NCI-H460 (cell line): Measurements from ENCODE around the gene TAF11L4. TPM values are rescaled to one million over a fixed set of nuclear protein-coding genes. Genes with fewer than 3 reads are reported as not detected.
"Not testable (repeated sequence)": the region's sequence is repeated elsewhere in the genome, so short reads cannot be mapped to it uniquely, and the experiment has no call there.

Experiments used
- DNase-seq: peaks from one replicate; pipeline ENCODE4 v3.0.0-alpha.2; 2016; ENCODE audit warnings: low read depth; ENCODE audit errors: extremely low read depth
- polyA plus RNA-seq: library from polyadenylated mRNA; depleted of rRNA; stranded (reverse); fragments of >200 nt; gene quantifications from 2 replicates; pipeline ENCODE4 v1.2.3, GENCODE V29; 2014; cell fraction: nucleus; rRNA removed
- total RNA-seq: library from RNA; depleted of rRNA; stranded (reverse); fragments of >200 nt; shearing (Covaris generic); gene quantifications from 2 replicates; pipeline ENCODE4 v1.2.3, GENCODE V29; 2014; rRNA removed

TAF11L4 gene
- not detected in 2 replicates for total RNA-seq
- polyA plus RNA-seq: not detected in 2 replicates

GRCh38 chr5:17521501-17521900, at the start of gene TAF11L4:
TSS of gene TAF11L4 (plus strand) at chr5:17521801.
- DNase-seq: not testable (repeated sequence)

GRCh38 chr5:17475064-17475463, 46.5 kb upstream of the TAF11L4 start:
- DNase-seq: not testable (repeated sequence)

- DNase-seq: no peak
Observed at GRCh38 chr5:17477043-17477442, 44.6 kb upstream of the TAF11L4 start.

- no peak for DNase-seq
Observed at GRCh38 chr5:17477573-17478265, 43.9 kb upstream of the TAF11L4 start.

- DNase-seq: no peak
Observed at GRCh38 chr5:17481378-17481777, 40.2 kb upstream of the TAF11L4 start.

GRCh38 chr5:17482790-17483189, 38.8 kb upstream of the TAF11L4 start:
- no peak for DNase-seq

GRCh38 chr5:17486464-17487173, 35.0 kb upstream of the TAF11L4 start:
- not testable (repeated sequence) for DNase-seq

GRCh38 chr5:17487174-17487512, 34.5 kb upstream of the TAF11L4 start:
- no peak for DNase-seq

GRCh38 chr5:17491257-17491656, 30.3 kb upstream of the TAF11L4 start:
- DNase-seq: not testable (repeated sequence)

- no peak for DNase-seq
Observed at GRCh38 chr5:17492770-17493169, 28.8 kb upstream of the TAF11L4 start.

- no peak for DNase-seq
Observed at GRCh38 chr5:17497446-17497845, 24.2 kb upstream of the TAF11L4 start.

GRCh38 chr5:17497931-17498330, 23.7 kb upstream of the TAF11L4 start, which contains the start of gene TAF11L2:
TSS of gene TAF11L2 (plus strand) at chr5:17498231.
- DNase-seq: not testable (repeated sequence)

GRCh38 chr5:17511775-17512325, 9.8 kb upstream of the TAF11L4 start:
- DNase-seq: no peak

GRCh38 chr5:17517526-17517925, 4.1 kb upstream of the TAF11L4 start:
- DNase-seq: not testable (repeated sequence)

- DNase-seq: not testable (repeated sequence)
Observed at GRCh38 chr5:17518067-17518466, 3.5 kb upstream of the TAF11L4 start, which contains the start of gene TAF11L3. TSS of gene TAF11L3 (plus strand) at chr5:17518367.

GRCh38 chr5:17519508-17519907, 2.1 kb upstream of the TAF11L4 start:
- not testable (repeated sequence) for DNase-seq

- not testable (repeated sequence) for DNase-seq
Observed at GRCh38 chr5:17524935-17525334, 3.3 kb downstream of the TAF11L4 start, which contains the start of gene TAF11L5. TSS of gene TAF11L5 (plus strand) at chr5:17525235.

- DNase-seq: not testable (repeated sequence)
Observed at GRCh38 chr5:17526504-17526903, 4.9 kb downstream of the TAF11L4 start.

GRCh38 chr5:17528369-17528768, 6.8 kb downstream of the TAF11L4 start, which contains the start of gene TAF11L6:
TSS of gene TAF11L6 (plus strand) at chr5:17528669.
- DNase-seq: not testable (repeated sequence)
